ENCODE measurements around the gene RUNX2.

GRCh38 chr6:45454008-45454911 lies 126.1 kb downstream of the RUNX2 start:
- TF ChIP-seq EZH2 (IDR thresholded peaks at IDR 0.05; ENCODE audit: low read length) (no peak), CTCF (optimal IDR thresholded peaks at IDR 0.05 in 1 of 3, IDR thresholded peaks at IDR 0.05 in 1 of 3, conservative IDR thresholded peaks at IDR 0.05 in 1 of 3; ENCODE audit: extremely low read depth in 1 of 3, insufficient read depth in 2 of 3, low read length in 3 of 3) (no peak)
